H9 (cell line): ENCODE data around the gene ARID5A. TPM values are rescaled to one million over a fixed set of nuclear protein-coding genes. Genes with fewer than 3 reads are reported as not detected.

Experiments used
- DNase-seq: peaks from one replicate; pipeline ENCODE4 v3.0.0-alpha.2; 2017
- H2AFZ ChIP-seq: one replicate; pipeline ENCODE4 v1.6.1; 2013; ENCODE audit warnings: mild to moderate bottlenecking, low read length, control low read depth, moderate library complexity
- H2AK5ac ChIP-seq: 2 replicates; pipeline ENCODE4 v1.6.1; 2013; ENCODE audit warnings: low read length, control low read depth, mixed read lengths; ENCODE audit not compliant: insufficient read length
- H2BK120ac ChIP-seq: one replicate; pipeline ENCODE4 v1.6.1; 2013; ENCODE audit warnings: low read depth, mild to moderate bottlenecking, low read length, control low read depth, inconsistent platforms; ENCODE audit not compliant: poor library complexity, severe bottlenecking
- H2BK12ac ChIP-seq: 2 replicates; pipeline ENCODE4 v1.6.1; 2013; ENCODE audit warnings: low read length, control low read depth, mixed read lengths, low read depth; ENCODE audit not compliant: insufficient read length
- H2BK15ac ChIP-seq: 2 replicates; pipeline ENCODE4 v1.6.1; 2013; ENCODE audit warnings: low read depth, low read length, control low read depth
- H2BK20ac ChIP-seq: one replicate; pipeline ENCODE4 v1.6.1; 2013; ENCODE audit warnings: low read depth, mild to moderate bottlenecking, low read length, control low read depth, inconsistent platforms; ENCODE audit not compliant: poor library complexity, severe bottlenecking
- H2BK5ac ChIP-seq: 2 replicates; pipeline ENCODE4 v1.6.1; 2013; ENCODE audit warnings: low read length, control low read depth, mixed read lengths; ENCODE audit not compliant: insufficient read length
- H3K14ac ChIP-seq: 2 replicates; pipeline ENCODE4 v1.6.1; 2013; ENCODE audit warnings: low read length, control low read depth; ENCODE audit not compliant: insufficient read depth
- H3K18ac ChIP-seq: 2 replicates; pipeline ENCODE4 v1.6.1; 2013; ENCODE audit warnings: low read depth, mild to moderate bottlenecking, mixed read lengths, low read length, control low read depth; ENCODE audit not compliant: insufficient read length
- H3K23ac ChIP-seq: 2 replicates; pipeline ENCODE4 v1.6.1; 2013; ENCODE audit warnings: low read length, control low read depth, mixed read lengths, low read depth; ENCODE audit not compliant: insufficient read length
- H3K23me2 ChIP-seq: 2 replicates; pipeline ENCODE4 v1.6.1; 2013; ENCODE audit warnings: low read depth, mild to moderate bottlenecking, mixed read lengths, low read length, control low read depth; ENCODE audit not compliant: insufficient read length, poor library complexity, severe bottlenecking
- H3K27ac ChIP-seq: 2 replicates; pipeline ENCODE4 v1.5.1; 2013; ENCODE audit warnings: low read length, control low read depth, mixed read lengths, low read depth; ENCODE audit not compliant: insufficient read length
- H3K27me3 ChIP-seq: 2 replicates; pipeline ENCODE4 v1.6.1; 2013; ENCODE audit warnings: low read length, control low read depth, inconsistent platforms; ENCODE audit not compliant: insufficient read depth
- H3K4ac ChIP-seq: 2 replicates; pipeline ENCODE4 v1.6.1; 2013; ENCODE audit warnings: low read depth, mild to moderate bottlenecking, control low read depth, inconsistent platforms, low read length, moderate library complexity
- H3K4me1 ChIP-seq: 2 replicates; pipeline ENCODE4 v1.6.1; 2013; ENCODE audit warnings: low read length, control low read depth, inconsistent platforms; ENCODE audit not compliant: insufficient read depth
- H3K4me2 ChIP-seq: 2 replicates; pipeline ENCODE4 v1.6.1; 2013; ENCODE audit warnings: low read length, control low read depth, mixed read lengths; ENCODE audit not compliant: insufficient read length, insufficient read depth
- H3K56ac ChIP-seq: 2 replicates; pipeline ENCODE4 v1.6.1; 2013; ENCODE audit warnings: low read depth, mild to moderate bottlenecking, mixed read lengths, low read length, control low read depth; ENCODE audit not compliant: insufficient read length
- H3K79me1 ChIP-seq: 2 replicates; pipeline ENCODE4 v1.6.1; 2013; ENCODE audit warnings: low read depth, mild to moderate bottlenecking, moderate library complexity, low read length, control low read depth, inconsistent platforms; ENCODE audit not compliant: insufficient read depth, poor library complexity, severe bottlenecking
- H3K79me2 ChIP-seq: 2 replicates; pipeline ENCODE4 v1.6.1; 2013; ENCODE audit warnings: low read length, control low read depth, inconsistent platforms; ENCODE audit not compliant: insufficient read depth
- H3K9ac ChIP-seq: 2 replicates; pipeline ENCODE4 v1.6.1; 2013; ENCODE audit warnings: low read length, control low read depth, mixed read lengths; ENCODE audit not compliant: insufficient read length; ENCODE audit errors: extremely low read depth
- H3K9me3 ChIP-seq: one replicate; pipeline ENCODE4 v1.6.1; 2013; ENCODE audit warnings: low read depth, low read length, inconsistent platforms; ENCODE audit not compliant: control insufficient read depth
- H3T11ph ChIP-seq: one replicate; pipeline ENCODE4 v1.6.1; 2013; ENCODE audit warnings: mild to moderate bottlenecking, low read length, control low read depth, inconsistent platforms
- H4K20me1 ChIP-seq: one replicate; pipeline ENCODE4 v1.6.1; 2013; ENCODE audit not compliant: control insufficient read depth, insufficient read length, insufficient read depth
- H4K5ac ChIP-seq: 2 replicates; pipeline ENCODE4 v1.6.1; 2013; ENCODE audit warnings: low read depth, mild to moderate bottlenecking, mixed read lengths, low read length, control low read depth; ENCODE audit not compliant: insufficient read length
- H4K8ac ChIP-seq: replicated peaks from 2 replicates; pipeline ENCODE4 v1.6.1; 2013; ENCODE audit warnings: low read length, control low read depth, mixed read lengths, low read depth; ENCODE audit not compliant: insufficient read length
- H4K91ac ChIP-seq: 2 replicates; pipeline ENCODE4 v1.6.1; 2013; ENCODE audit warnings: low read depth, mild to moderate bottlenecking, moderate library complexity, mixed read lengths, low read length, control low read depth; ENCODE audit not compliant: insufficient read length
- H3K27ac Mint-ChIP-seq, 3 experiments: 2 replicates in 2 of 3; 3 replicates in 1 of 3; pipeline ENCODE4 v1.8.0; 2020 to 2021; ENCODE audit warnings: mixed read lengths in 3 of 3, mild to moderate bottlenecking in 1 of 3, moderate library complexity in 1 of 3
- H3K27me3 Mint-ChIP-seq: 2 replicates; pipeline ENCODE4 v1.8.0; 2021; ENCODE audit warnings: low read depth, mild to moderate bottlenecking, moderate library complexity, mixed read lengths
- H3K36me3 Mint-ChIP-seq, 3 experiments: 2 replicates in 2 of 3; 3 replicates in 1 of 3; pipeline ENCODE4 v1.8.0; 2020 to 2021; ENCODE audit warnings: low read depth in 3 of 3, mixed read lengths in 3 of 3; ENCODE audit not compliant: insufficient read depth in 1 of 3
- H3K4me1 Mint-ChIP-seq, 2 experiments: 2 replicates each; pipeline ENCODE4 v1.8.0; 2020; ENCODE audit warnings: mixed read lengths in 2 of 2
- H3K4me3 Mint-ChIP-seq, 2 experiments: 2 replicates in 1 of 2; 3 replicates in 1 of 2; pipeline ENCODE4 v1.8.0; 2020 to 2021; ENCODE audit warnings: mild to moderate bottlenecking in 2 of 2, mixed read lengths in 2 of 2, moderate library complexity in 1 of 2
- H3K9me3 Mint-ChIP-seq, 2 experiments: 2 replicates in 1 of 2; 3 replicates in 1 of 2; pipeline ENCODE4 v1.8.0; 2020; ENCODE audit warnings: mild to moderate bottlenecking in 2 of 2, mixed read lengths in 2 of 2, moderate library complexity in 1 of 2
- CTCF ChIP-seq: fragments of 200-600 bp; sonication (generic); conservative IDR thresholded peaks from 3 replicates; pipeline ENCODE4 v1.8.0; 2021; ENCODE audit warnings: antibody characterized with exemption, mild to moderate bottlenecking
- WGBS: extraction: QIAGEN DNeasy Blood & Tissue Kit; methylation state at CpG from one replicate; pipeline ENCODE4 v1.1.7; 2013; ENCODE audit warnings: missing lambda C conversion rate, low lambda C conversion rate, mixed read lengths; ENCODE audit not compliant: insufficient read length; ENCODE audit errors: extremely low coverage; 5-methylcytosine and 5-hydroxymethylcytosine counted together
- total RNA-seq: library from RNA; stranded (reverse); gene quantifications from 2 replicates; pipeline ENCODE4 v1.2.1, GENCODE V29; 2021

ARID5A gene
- total RNA-seq, 1 experiment from 2014 or later: 4.5 TPM

GRCh38 chr2:96538487-96539214, 2.1 kb downstream of the ARID5A start:
- peak overlapping the region; percentile 63 to 90 for H3K4me3 Mint-ChIP-seq
- TF ChIP-seq CTCF: no peak
- Histone ChIP-seq H2BK20ac (no peak overlapping the region), H3K23me2 (peaks cover 19% of the 10 kb centered on the region), H3K79me2 (no peaks in the 10 kb centered on the region), H3K4me2 (peak overlapping the region; percentile 83), H3K79me1 (no peaks in the 10 kb centered on the region), H4K5ac (no peak overlapping the region), H2AK5ac (no peak overlapping the region), H3K27ac (no peak overlapping the region), H3K14ac (peak overlapping the region; percentile 33; the same call in 1 of the 2 replicates), H3K4me1 (no peaks in the 10 kb centered on the region; the same call in 1 of the 2 replicates), H3K27me3 (peaks cover 12% of the 10 kb centered on the region; the same call in 1 of the 2 replicates), H3K9me3 (no peaks in the 10 kb centered on the region), H4K91ac (no peak overlapping the region), H2BK15ac (no peak overlapping the region), H3T11ph (no peak overlapping the region), H3K4ac (no peak overlapping the region), H2BK5ac (no peak overlapping the region), H3K18ac (peak overlapping the region; percentile 13), H2BK12ac (no peak overlapping the region), H4K8ac (no peak overlapping the region), H2BK120ac (no peak overlapping the region), H3K56ac (no peak overlapping the region), H2AFZ (no peak overlapping the region), H4K20me1 (no peaks in the 10 kb centered on the region), H3K9ac (no peak overlapping the region), H3K23ac (no peak overlapping the region)
- peak; percentile 91 for DNase-seq
- H3K36me3 Mint-ChIP-seq: peaks cover 0 to 4% (median 0%) of the 10 kb centered on the region in 3 experiments; a peak in 2 of 7 replicates
- H3K4me1 Mint-ChIP-seq: peaks cover 25 to 35% of the 10 kb centered on the region in 2 experiments
- no peaks in the 10 kb centered on the region for H3K9me3 Mint-ChIP-seq
- WGBS: no CpG with 5 or more reads among the region's 24 CpGs
- peaks cover 69% of the 10 kb centered on the region for H3K27me3 Mint-ChIP-seq
- peak overlapping the region in 2 of 3 experiments; percentile 77 to 89; a peak in 2 of 7 replicates for H3K27ac Mint-ChIP-seq
